GM12878 (cell line): ENCODE measurements around the gene RNF103.

Experiments
- BACH1 ChIP-seq: fragments of 450-650 bp; IDR thresholded peaks from 2 replicates; pipeline ENCODE4 v1.6.1; 2017; ENCODE audit warnings: mild to moderate bottlenecking, borderline replicate concordance
- BHLHE40 ChIP-seq, 2 experiments: fragments of 450-650 bp in 1 of 2; IDR thresholded peaks; 2 replicates each; pipeline ENCODE4 v1.6.1; 2011 to 2017; ENCODE audit warnings: low read depth in 2 of 2, borderline replicate concordance in 1 of 2, improper control_type of control experiment in 1 of 2, low read length in 1 of 2, mild to moderate bottlenecking in 1 of 2
- CEBPB ChIP-seq, 2 experiments: fragments of 150-350 bp in 1 of 2; IDR thresholded peaks; 2 replicates each; pipeline ENCODE4 v1.6.1; 2012 to 2014; ENCODE audit warnings: low read depth in 2 of 2, low read length in 2 of 2, borderline replicate concordance in 1 of 2, inconsistent platforms in 1 of 2
- CHD1 ChIP-seq: IDR thresholded peaks from 2 replicates; pipeline ENCODE4 v1.6.1; 2012; ENCODE audit warnings: low read depth, low read length, improper control_type of control experiment
- CHD4 ChIP-seq: fragments of 200-600 bp; sonication (generic); IDR thresholded peaks from 2 replicates; pipeline ENCODE4 v1.6.1; 2016; ENCODE audit warnings: mild to moderate bottlenecking
- CTCF ChIP-seq, 3 experiments: IDR thresholded peaks in 2 of 3; conservative IDR thresholded peaks in 1 of 3; 2 replicates each; pipeline ENCODE4 v1.5.1; 2011; ENCODE audit warnings: low read depth in 3 of 3, low read length in 3 of 3, mild to moderate bottlenecking in 3 of 3, control low read depth in 2 of 3, moderate library complexity in 2 of 3, inconsistent platforms in 1 of 3, mixed read lengths in 1 of 3; ENCODE audit not compliant: control insufficient read depth in 2 of 3, insufficient read depth in 1 of 3; ENCODE audit errors: extremely low read depth in 1 of 3
- EP300 ChIP-seq, 2 experiments: fragments of 150-350 bp in 1 of 2; IDR thresholded peaks; 2 replicates each; pipeline ENCODE4 v1.6.1; 2011 to 2012; ENCODE audit warnings: low read depth in 2 of 2, low read length in 2 of 2, borderline replicate concordance in 1 of 2, improper control_type of control experiment in 1 of 2, inconsistent platforms in 1 of 2; ENCODE audit not compliant: control insufficient read depth in 1 of 2
- KAT2A ChIP-seq: conservative IDR thresholded peaks from 2 replicates; pipeline ENCODE4 v1.6.1; 2011; ENCODE audit warnings: low read depth, low read length; ENCODE audit not compliant: control insufficient read depth
- NR2C2 ChIP-seq: IDR thresholded peaks from 2 replicates; pipeline ENCODE4 v1.6.1; 2011; ENCODE audit warnings: borderline replicate concordance, low read depth; ENCODE audit not compliant: control insufficient read depth, insufficient read length
- POLR2AphosphoS2 ChIP-seq: IDR thresholded peaks from 2 replicates; pipeline ENCODE4 v1.6.1; 2011; ENCODE audit warnings: low read depth, mild to moderate bottlenecking, low read length, improper control_type of control experiment, moderate library complexity
- SMC3 ChIP-seq: IDR thresholded peaks from 2 replicates; pipeline ENCODE4 v1.6.1; 2011; ENCODE audit warnings: low read length, improper control_type of control experiment, borderline replicate concordance
- USF2 ChIP-seq: IDR thresholded peaks from 2 replicates; pipeline ENCODE4 v1.6.1; 2011; ENCODE audit warnings: low read depth, low read length, improper control_type of control experiment, borderline replicate concordance
- ZNF24 ChIP-seq: fragments of 450-650 bp; IDR thresholded peaks from 2 replicates; pipeline ENCODE4 v1.6.1; 2017; ENCODE audit warnings: antibody characterized with exemption, mild to moderate bottlenecking

- no peak for TF ChIP-seq SMC3
- no peak for TF ChIP-seq EP300 (IDR thresholded peaks at IDR 0.05; ENCODE audit: borderline replicate concordance in 1 of 2, control insufficient read depth in 1 of 2, low read depth in 2 of 2, low read length in 2 of 2)
- TF ChIP-seq POLR2AphosphoS2, result no peak
- no peak for TF ChIP-seq BHLHE40 (IDR thresholded peaks at IDR 0.05; ENCODE audit: borderline replicate concordance in 1 of 2, low read depth in 2 of 2, low read length in 1 of 2)
- TF ChIP-seq NR2C2, result no peak
- TF ChIP-seq CHD1, result no peak
- no peak for TF ChIP-seq CHD4
- no peak for TF ChIP-seq ZNF24
- no peak for TF ChIP-seq USF2
- TF ChIP-seq KAT2A, result no peak
- no peak for TF ChIP-seq CEBPB (IDR thresholded peaks at IDR 0.05; ENCODE audit: borderline replicate concordance in 1 of 2, low read depth in 2 of 2, low read length in 2 of 2)
- TF ChIP-seq BACH1, result no peak
- no peak for TF ChIP-seq CTCF (IDR thresholded peaks at IDR 0.05 in 2 of 3, conservative IDR thresholded peaks at IDR 0.05 in 1 of 3; ENCODE audit: control insufficient read depth in 2 of 3, extremely low read depth in 1 of 3, insufficient read depth in 1 of 3, low read depth in 3 of 3, low read length in 3 of 3)
Measured at GRCh38 chr2:86649119-86649947, 25.7 kb upstream of the RNF103 start.
